Common myeloid progenitor, CD34-positive (primary cell): Measurements from ENCODE around the gene TBC1D32.
"Not testable (repeated sequence)": the region's sequence is repeated elsewhere in the genome, so short reads cannot be mapped to it uniquely, and the experiment has no call there.

Experiments used
- CTCF ChIA-PET: fragments of 350-600 bp; sonication (Branson Sonifier 250); formaldehyde crosslinking; loops from one replicate; lab custom pipeline; 2021; ENCODE audit warnings: antibody characterized with exemption; lab: Charles Lee
- POLR2A ChIA-PET: fragments of 350-600 bp; sonication (Branson Sonifier 250); formaldehyde crosslinking; loops from one replicate; lab custom pipeline; 2021; ENCODE audit warnings: antibody characterized with exemption; lab: Charles Lee
- DNase-seq, 3 donors: peaks; one replicate each; pipeline versions ENCODE4 v3.0.0 to v3.0.0-alpha.2; 2013
- H3K27ac ChIP-seq, 2 experiments: 1 replicate in 1 of 2; 2 replicates in 1 of 2; pipeline ENCODE4 v1.7.0; 2013; ENCODE audit warnings: inconsistent platforms in 2 of 2, low read length in 2 of 2, mild to moderate bottlenecking in 2 of 2, low read depth in 1 of 2, moderate library complexity in 1 of 2; ENCODE audit not compliant: severe bottlenecking in 2 of 2, insufficient read depth in 1 of 2, poor library complexity in 1 of 2
- H3K27me3 ChIP-seq, 5 experiments: replicated peaks in 2 of 5; 1 replicate in 3 of 5; 2 replicates in 2 of 5; pipeline versions ENCODE4 v1.6.1 to v1.7.0; 2013; ENCODE audit warnings: low read length in 4 of 5, mild to moderate bottlenecking in 2 of 5, moderate library complexity in 2 of 5, inconsistent platforms in 1 of 5; ENCODE audit not compliant: insufficient read depth in 5 of 5, control insufficient read depth in 4 of 5
- H3K36me3 ChIP-seq, 4 experiments: 1 replicate in 2 of 4; 2 replicates in 2 of 4; pipeline versions ENCODE4 v1.6.1 to v1.7.0; 2013; ENCODE audit warnings: low read length in 3 of 4, control low read depth in 1 of 4, mild to moderate bottlenecking in 1 of 4; ENCODE audit not compliant: control insufficient read depth in 4 of 4, insufficient read depth in 4 of 4
- H3K4me1 ChIP-seq, 4 experiments: 1 replicate in 3 of 4; 2 replicates in 1 of 4; pipeline versions ENCODE4 v1.6.1 to v1.7.1; 2013; ENCODE audit warnings: low read length in 3 of 4, mild to moderate bottlenecking in 3 of 4, control low read depth in 1 of 4, inconsistent platforms in 1 of 4, moderate library complexity in 1 of 4; ENCODE audit not compliant: control insufficient read depth in 4 of 4, insufficient read depth in 4 of 4; ENCODE audit errors: control extremely low read depth in 1 of 4
- H3K4me3 ChIP-seq, 7 experiments: 1 replicate in 4 of 7; 2 replicates in 3 of 7; pipeline versions ENCODE4 v1.5.1 to v1.7.0; 2013; ENCODE audit warnings: mild to moderate bottlenecking in 7 of 7, low read length in 6 of 7, moderate library complexity in 6 of 7, inconsistent platforms in 2 of 7, low read depth in 2 of 7, control low read depth in 1 of 7; ENCODE audit not compliant: insufficient read depth in 4 of 7, control insufficient read depth in 1 of 7; ENCODE audit errors: extremely low read depth in 1 of 7
- H3K9me3 ChIP-seq, 5 experiments: 1 replicate in 4 of 5; 2 replicates in 1 of 5; pipeline versions ENCODE4 v1.6.1 to v1.7.1; 2013; ENCODE audit warnings: low read length in 4 of 5, mild to moderate bottlenecking in 2 of 5, inconsistent platforms in 1 of 5, low read depth in 1 of 5, moderate library complexity in 1 of 5; ENCODE audit not compliant: control insufficient read depth in 4 of 5, insufficient read depth in 2 of 5; ENCODE audit errors: control extremely low read depth in 1 of 5
- WGBS: methylation state at CpG from one replicate; pipeline ENCODE4 v1.1.5; 2013; ENCODE audit not compliant: insufficient coverage; 5-methylcytosine and 5-hydroxymethylcytosine counted together

The TBC1D32 gene

DNA sequence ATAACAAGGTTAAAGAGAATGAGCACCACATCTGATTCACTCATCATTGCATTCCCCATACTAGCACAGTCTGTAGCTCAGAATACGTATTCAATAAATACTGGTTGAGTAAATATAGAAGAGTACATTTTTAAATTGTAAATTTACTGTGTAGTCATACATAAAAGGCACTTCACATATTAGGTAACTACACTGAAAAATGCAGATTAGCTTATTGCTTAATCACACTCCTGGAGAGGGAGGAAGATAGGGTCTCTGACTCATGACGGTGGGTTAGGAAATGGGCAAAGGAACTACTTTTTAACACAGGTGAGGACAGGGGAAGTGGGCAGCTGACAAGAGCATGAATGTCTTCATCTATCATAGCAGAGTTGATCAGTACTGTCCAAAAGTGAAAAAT lies 133.2 kb downstream of the TBC1D32 start:
- Histone ChIP-seq H3K27me3 (no peaks in the 10 kb centered on the region), H3K27ac (no peak overlapping the region), H3K4me1 (no peaks in the 10 kb centered on the region), H3K9me3 (no peaks in the 10 kb centered on the region), H3K4me3 (no peak overlapping the region), H3K36me3 (peaks cover 0 to 6% (median 0%) of the 10 kb centered on the region in 4 experiments)
- POLR2A ChIA-PET: no interaction called here
- 67% methylated on average over 1 of the region's 2 CpGs for WGBS
- CTCF ChIA-PET: no interaction called here
- DNase-seq: peak in 2 of 3 donors; percentile 0 to 1

DNA sequence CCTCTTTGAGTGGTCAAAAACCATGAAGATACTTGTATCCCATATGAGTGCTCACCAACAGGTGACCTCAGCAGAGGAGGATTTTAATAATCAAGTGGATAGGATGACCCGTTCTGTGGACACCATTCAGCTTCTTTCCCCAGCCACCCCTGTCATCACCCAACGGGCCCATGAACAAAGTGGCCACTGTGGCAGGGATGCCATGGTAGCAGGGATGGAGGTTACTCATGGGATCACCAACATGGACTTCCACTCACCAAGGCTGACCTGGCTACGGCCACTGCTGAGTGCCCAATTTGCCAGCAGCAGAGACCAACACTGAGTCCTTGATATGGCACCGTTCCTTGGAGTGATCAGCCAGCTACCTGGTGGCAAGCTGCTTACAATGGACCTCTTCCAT lies 138.2 kb downstream of the TBC1D32 start:
- H3K27ac ChIP-seq, CTCF ChIA-PET, H3K4me1 ChIP-seq, H3K36me3 ChIP-seq, H3K9me3 ChIP-seq, POLR2A ChIA-PET, DNase-seq, H3K27me3 ChIP-seq, H3K4me3 ChIP-seq: not testable (repeated sequence)
- WGBS: 100% methylated on average over 2 of the region's 4 CpGs

DNA sequence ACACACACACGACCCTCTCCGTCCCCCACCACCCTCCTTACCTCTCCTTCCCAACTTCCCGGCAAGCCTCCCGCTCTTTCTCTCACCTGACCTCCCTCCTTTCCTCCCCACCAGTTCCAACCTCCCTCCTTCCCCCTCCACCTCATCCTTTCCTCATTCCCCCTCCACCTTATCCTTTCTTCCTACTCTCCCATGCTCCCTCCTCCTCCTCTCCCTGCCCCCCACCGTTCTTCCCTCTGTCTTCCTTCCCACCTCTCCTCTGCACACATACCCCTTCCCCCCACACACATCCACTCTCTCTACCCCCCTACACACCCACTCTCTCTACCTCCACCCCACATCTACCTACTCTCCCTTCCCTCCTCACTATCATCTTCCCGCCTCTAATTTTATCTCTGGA lies 144.2 kb downstream of the TBC1D32 start:
- CTCF ChIA-PET: no interaction called here
- WGBS: 90% methylated on average over 3 of the region's 6 CpGs
- Histone ChIP-seq H3K4me1 (no peaks in the 10 kb centered on the region), H3K27me3 (no peaks in the 10 kb centered on the region), H3K27ac (no peak overlapping the region), H3K9me3 (no peaks in the 10 kb centered on the region), H3K4me3 (no peak overlapping the region), H3K36me3 (peaks cover 0 to 5% (median 0%) of the 10 kb centered on the region in 4 experiments)
- DNase-seq: no peak
- POLR2A ChIA-PET: no interaction called here

GRCh38 chr6:121188356-121188755 lies 145.9 kb downstream of the TBC1D32 start:
- peaks cover 0 to 5% (median 0%) of the 10 kb centered on the region in 4 experiments for H3K36me3 ChIP-seq
- CTCF ChIA-PET: no interaction called here
- H3K4me3 ChIP-seq: no peak overlapping the region
- H3K27ac ChIP-seq: no peak overlapping the region
- H3K27me3 ChIP-seq: no peaks in the 10 kb centered on the region
- no peak for DNase-seq
- whole genome bisulfite sequencing: no CpG with 5 or more reads among the region's 1 CpG
- H3K4me1 ChIP-seq: no peaks in the 10 kb centered on the region
- H3K9me3 ChIP-seq: no peaks in the 10 kb centered on the region
- POLR2A ChIA-PET: no interaction called here

DNA sequence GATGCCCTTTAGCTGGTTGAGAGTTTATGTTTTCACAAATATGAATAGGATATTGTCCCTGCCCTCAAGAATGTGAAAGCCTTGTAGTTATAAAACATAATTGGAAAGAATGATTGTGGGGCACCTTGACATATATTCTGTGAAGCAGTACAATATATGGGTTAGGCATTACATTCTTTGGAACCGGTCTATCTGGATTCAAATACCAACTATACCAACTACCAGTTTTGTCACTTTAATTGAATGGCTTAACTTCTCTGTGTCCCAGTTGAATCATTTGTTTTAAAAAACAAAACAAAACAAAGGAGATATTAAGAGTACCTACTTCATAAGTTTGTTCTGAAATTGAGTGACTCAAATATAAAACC lies 146.5 kb downstream of the TBC1D32 start:
- H3K27me3 ChIP-seq: no peaks in the 10 kb centered on the region
- H3K4me3 ChIP-seq: no peak overlapping the region
- CTCF ChIA-PET: no interaction called here
- peaks cover 0 to 5% (median 0%) of the 10 kb centered on the region in 4 experiments for H3K36me3 ChIP-seq
- H3K9me3 ChIP-seq: no peaks in the 10 kb centered on the region
- POLR2A ChIA-PET: no interaction called here
- H3K4me1 ChIP-seq: no peaks in the 10 kb centered on the region
- no CpG with 5 or more reads among the region's 1 CpG for WGBS
- no peak overlapping the region for H3K27ac ChIP-seq
- no peak for DNase-seq

DNA sequence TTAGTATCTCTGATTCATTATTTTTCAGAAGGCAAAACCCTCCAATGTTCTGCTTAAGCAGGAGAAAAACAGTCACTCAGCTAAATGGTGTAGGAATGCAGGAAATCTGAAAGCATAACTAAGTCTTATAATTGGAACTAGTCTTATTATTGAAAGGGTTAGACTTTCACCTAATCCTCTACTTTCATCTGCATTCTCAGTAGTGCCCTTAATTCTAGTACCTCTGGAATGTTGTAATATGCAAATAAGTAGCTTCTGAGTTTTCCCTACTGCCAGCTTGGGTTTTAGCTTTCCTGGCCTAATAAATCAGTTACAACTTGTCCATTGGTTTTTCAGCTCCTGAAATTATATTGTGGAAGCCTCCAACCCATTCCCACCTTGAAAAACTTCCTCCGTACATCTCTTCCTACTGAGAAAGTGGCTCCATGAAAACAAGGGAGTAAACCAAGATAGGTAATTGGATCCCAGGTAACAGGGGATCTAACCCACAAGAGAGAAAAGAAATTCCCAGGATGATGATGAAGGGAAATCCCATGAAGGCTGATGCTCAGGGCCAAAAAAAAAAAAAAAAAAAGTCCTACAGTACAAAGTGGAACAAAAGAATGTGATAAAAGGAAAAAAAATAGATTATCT lies 147.0 kb downstream of the TBC1D32 start:
- POLR2A ChIA-PET: no interaction called here
- no CpG with 5 or more reads among the region's 1 CpG for WGBS

DNA sequence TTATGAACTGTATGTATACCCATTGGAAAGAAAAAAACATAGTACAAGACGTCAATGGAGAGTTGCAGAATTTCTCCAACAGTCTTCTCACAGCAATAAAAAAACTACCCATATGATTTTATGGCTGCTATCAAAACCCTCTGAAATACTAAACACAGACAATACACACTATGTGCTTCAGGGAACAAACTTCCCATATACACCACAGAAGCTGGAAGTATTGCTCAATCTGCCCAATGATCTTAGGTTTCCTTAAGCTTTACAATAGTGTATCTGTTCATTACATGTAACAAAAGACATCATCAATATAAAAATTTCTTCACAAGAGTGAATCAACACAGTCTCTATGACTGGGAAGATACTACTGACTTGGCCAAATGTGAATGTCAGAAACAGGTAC lies 150.5 kb downstream of the TBC1D32 start:
- Histone ChIP-seq H3K27me3 (no peaks in the 10 kb centered on the region), H3K27ac (no peak overlapping the region), H3K4me1 (no peaks in the 10 kb centered on the region), H3K4me3 (no peak overlapping the region), H3K36me3 (peaks cover 0 to 3% (median 2%) of the 10 kb centered on the region in 4 experiments), H3K9me3 (peaks cover 0 to 6% (median 0%) of the 10 kb centered on the region in 5 experiments)
- WGBS: no CpG with 5 or more reads among the region's 1 CpG
- DNase-seq: no peak
- ChIA-PET POLR2A (no interaction called here), CTCF (no interaction called here)

More for the DNA sequence above, 147.0 kb downstream of the TBC1D32 start:
- Histone ChIP-seq H3K4me3 (no peak overlapping the region), H3K27me3 (no peaks in the 10 kb centered on the region), H3K36me3 (peaks cover 0 to 5% (median 0%) of the 10 kb centered on the region in 4 experiments), H3K4me1 (no peaks in the 10 kb centered on the region), H3K9me3 (no peaks in the 10 kb centered on the region), H3K27ac (no peak overlapping the region)
- no peak for DNase-seq
- CTCF ChIA-PET: no interaction called here
